SHP77 treated with DMSO at 0.1 percent for 48 hours (cell line): ENCODE data around the gene DOCK2.
"Not testable (repeated sequence)": the region's sequence is repeated elsewhere in the genome, so short reads cannot be mapped to it uniquely, and the experiment has no call there.

Experiments
- DNase-seq: peaks from one replicate; lab custom pipeline; 2025; lab: John Stamatoyannopoulos, UW

The DOCK2 gene

DNA sequence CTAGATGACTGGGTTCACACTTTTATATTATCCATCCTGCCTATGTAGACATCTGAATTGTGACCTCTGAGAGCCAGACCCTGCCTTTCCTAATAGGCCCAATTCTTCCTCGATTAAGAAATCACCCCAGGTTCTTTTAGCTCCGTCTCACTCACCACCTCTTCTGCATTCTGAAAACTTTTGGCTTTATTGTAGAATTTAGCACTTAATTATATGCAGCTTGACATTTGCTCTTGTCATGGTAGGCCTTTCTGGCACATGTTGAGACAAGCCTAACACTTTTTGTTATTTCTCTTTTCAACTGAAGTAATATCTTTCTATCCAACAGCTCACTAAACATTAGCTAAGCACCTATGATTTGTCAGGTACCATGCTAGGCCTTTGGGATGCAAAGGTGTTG lies 180.0 kb downstream of the DOCK2 start:
- no peak for DNase-seq

GRCh38 chr5:169826618-169827017 lies 189.5 kb downstream of the DOCK2 start:
- DNase-seq, result no peak

DNA sequence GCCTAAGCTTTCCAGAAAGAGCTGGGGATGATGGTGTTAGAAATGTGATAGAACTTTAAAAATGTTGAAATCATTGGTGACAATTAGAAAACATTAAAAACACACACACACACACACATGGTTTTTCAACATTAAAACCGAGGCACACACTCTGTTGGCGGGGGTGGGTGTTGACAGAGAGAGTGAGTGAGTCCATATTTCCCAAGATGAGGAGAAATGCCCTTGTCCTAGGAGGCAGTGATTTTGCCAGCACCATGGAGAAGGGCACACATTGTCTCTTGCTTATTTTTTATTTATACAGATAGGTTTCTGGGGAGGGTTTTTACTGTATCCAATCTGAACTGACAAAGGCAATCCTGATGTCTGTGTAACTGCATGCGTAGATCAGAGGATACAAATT lies 190.7 kb downstream of the DOCK2 start:
- no peak for DNase-seq

GRCh38 chr5:169828385-169828784 lies 191.3 kb downstream of the DOCK2 start:
- no peak for DNase-seq

DNA sequence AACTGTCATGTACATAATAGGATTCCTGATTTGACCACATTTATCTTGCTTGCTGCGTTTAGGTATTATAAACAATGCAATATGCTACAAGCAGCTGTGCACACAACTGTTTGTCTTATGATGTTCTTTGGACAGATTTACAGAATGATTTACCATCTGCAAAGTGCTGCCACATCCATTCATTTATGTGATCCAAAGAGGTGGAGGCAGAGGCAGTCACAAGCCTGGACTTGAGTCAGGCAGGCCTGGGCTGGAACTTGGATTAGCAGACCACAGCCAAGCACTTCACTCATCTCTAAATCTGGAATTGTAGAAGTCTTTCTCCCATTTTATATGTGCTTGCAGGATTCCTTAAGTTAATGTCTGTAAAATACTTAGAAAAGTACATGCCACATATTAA lies 194.3 kb downstream of the DOCK2 start:
- peak; percentile 42 for DNase-seq

GRCh38 chr5:169832304-169832703 lies 195.2 kb downstream of the DOCK2 start:
- DNase-seq, result no peak

DNA sequence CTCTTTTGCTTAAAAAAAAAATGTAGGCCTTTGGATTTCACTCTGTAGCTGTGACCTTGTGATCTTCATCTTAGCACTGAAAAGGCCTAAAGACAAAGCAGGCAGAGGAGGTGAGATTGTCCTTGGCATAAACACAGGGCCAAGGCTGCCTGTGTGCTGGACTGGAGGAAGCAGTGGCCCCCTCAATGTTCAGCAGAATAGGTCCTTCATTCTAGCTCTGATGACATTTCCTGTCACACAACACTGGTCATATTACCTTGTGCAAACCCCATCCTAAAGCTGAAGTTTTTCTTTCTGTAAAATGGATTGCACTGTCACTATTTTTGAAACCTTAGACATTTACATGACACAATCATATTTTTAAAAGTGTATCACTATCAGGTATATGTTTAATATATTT lies 195.8 kb downstream of the DOCK2 start:
- DNase-seq, result no peak

GRCh38 chr5:169833681-169834292 lies 196.7 kb downstream of the DOCK2 start:
- not testable (repeated sequence) for DNase-seq

- DNase-seq, result not testable (repeated sequence)
These were observed 197.5 kb downstream of the DOCK2 start for GRCh38 chr5:169834540-169834939.

DNA sequence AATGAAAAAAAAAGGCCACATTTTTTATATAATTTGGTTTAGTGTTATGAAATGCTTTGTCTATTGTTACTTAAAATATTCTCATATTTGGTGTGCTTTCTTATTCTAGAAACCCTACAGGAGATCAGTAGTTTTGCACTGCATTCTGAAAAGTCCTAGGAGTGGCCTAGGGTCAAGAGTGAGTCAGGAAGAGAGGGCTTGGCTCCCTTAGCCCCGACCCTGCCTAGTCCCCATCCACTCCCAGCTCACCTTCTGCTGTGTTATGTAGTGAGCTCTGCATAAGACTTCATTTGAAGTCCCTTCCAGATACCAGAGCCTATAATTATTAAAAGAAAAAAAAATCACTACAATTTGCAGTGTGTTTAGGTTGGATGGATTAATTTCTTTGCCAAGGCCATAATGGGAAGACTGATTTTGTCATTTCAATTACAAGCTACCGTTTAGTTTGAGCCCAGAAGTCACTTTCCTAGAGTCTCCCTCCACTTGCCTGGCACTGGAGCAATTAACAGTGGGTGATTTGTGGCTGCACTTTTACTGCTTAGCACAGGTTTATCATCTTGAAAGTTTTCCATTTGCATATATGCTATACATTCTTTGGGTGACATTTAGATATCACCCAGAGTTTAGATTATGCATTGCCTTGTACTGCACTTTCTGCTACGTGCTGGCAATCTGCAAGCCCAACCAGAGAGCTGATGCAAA lies 199.9 kb downstream of the DOCK2 start:
- no peak for DNase-seq

GRCh38 chr5:169837686-169838085 lies 200.6 kb downstream of the DOCK2 start:
- DNase-seq, result no peak

- DNase-seq, result no peak
These were observed 201.6 kb downstream of the DOCK2 start for GRCh38 chr5:169838688-169839087.

DNA sequence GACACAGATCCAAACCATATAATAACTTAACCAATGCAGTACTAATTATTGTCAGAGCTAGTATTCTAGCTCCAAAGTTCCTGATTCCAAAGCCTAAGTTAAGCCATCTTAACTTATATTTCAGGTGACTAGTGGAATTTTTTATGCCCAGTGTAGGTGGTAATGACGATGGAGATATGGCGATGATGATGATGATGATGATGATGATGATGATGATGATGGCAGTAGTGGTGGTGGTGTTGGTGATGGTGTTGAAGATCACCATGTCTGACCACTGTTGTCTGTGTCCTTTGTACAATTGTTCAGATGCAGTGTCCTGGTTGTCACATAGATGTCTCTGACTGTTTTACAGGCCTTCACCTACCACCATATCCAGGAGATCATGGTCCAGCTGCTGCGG lies 203.3 kb downstream of the DOCK2 start:
- no peak for DNase-seq

DNA sequence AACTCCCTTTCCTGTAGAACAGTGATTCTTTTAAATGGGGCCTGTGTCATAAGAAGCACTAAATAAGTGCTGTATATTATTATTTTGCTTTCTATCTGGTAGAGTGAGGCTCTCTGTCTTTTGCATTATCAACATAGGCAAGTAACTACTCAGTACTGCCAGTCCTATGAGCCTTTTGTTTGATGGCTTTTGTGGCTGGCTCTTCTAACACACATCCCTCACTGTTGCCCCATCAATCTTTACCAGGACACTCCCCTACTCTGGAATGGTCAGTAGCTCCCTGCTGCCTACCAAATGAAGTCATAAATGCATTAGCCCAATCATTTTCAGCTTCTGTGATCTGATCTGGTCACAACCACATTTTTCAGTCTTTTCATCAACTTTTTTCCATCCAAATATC lies 205.6 kb downstream of the DOCK2 start:
- no peak for DNase-seq

- no peak for DNase-seq
These were observed 210.4 kb downstream of the DOCK2 start for GRCh38 chr5:169847519-169847918.

- DNase-seq, result no peak
These were observed 211.2 kb downstream of the DOCK2 start for GRCh38 chr5:169848271-169848670.

- DNase-seq, result no peak
These were observed 211.7 kb downstream of the DOCK2 start for GRCh38 chr5:169848792-169849191.

GRCh38 chr5:169850409-169850808 lies 213.3 kb downstream of the DOCK2 start:
- DNase-seq, result no peak

DNA sequence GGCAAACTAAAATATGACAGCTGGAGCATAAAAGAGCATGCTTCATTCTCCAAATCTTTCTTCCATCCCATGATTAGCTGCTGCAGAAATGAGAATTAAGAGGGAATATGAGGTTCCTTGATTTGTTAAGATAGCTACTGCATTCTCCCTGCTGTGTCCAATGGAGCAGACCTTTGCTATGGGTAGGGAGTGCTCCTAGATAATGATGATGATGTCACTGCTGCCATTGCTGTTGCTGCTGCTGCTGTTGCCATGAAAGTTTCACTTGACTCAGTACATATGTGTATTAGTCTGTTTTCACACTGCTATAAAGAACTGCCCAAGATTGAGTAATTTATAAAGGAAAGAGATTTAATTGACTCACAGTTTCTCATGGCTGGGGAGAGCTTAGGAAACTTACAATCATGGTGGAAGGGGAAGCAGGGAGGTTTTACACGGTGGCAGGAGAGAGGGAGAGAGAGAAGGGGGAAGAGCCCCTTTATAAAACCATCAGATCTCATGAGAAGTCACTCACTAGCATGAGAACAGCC lies 214.3 kb downstream of the DOCK2 start:
- no peak for DNase-seq

DNA sequence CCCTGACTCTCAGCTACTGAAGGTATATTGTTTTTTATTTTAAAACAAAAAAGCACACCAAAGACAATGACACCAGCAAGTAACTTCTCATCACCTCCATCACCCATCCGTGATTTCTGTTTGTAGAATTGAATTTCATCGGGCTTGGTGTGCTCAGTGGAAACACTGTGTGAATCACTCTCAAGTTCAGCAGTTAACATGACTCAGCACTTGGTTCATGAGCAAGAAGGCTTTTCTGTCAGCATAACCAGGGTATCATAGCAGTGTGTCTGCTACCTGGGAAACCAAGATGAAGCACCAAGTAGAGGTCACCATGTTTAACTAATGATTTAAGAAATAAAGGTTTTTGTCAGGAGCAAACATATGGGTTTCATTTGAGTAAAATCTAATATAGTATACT lies 219.5 kb downstream of the DOCK2 start:
- no peak for DNase-seq

DNA sequence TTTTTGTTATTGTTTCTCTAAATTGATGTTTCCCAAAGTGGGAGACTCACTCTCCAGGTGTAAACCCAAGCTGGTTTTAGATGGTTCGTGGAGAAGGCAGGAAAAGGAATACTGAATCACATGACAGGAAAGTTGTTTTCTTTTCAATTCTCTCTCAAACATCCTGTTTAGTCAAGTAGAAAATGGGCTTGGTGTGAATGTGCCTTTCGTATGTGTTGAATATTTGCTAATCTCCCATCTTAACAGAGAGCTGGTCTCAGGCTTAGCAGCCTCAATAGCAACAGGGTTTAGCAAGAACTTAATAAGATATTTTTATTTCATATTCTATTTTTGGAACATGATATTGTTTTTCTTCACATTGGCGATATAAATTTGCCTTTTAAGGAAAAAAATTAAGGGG lies 223.5 kb downstream of the DOCK2 start:
- no peak for DNase-seq

DNA sequence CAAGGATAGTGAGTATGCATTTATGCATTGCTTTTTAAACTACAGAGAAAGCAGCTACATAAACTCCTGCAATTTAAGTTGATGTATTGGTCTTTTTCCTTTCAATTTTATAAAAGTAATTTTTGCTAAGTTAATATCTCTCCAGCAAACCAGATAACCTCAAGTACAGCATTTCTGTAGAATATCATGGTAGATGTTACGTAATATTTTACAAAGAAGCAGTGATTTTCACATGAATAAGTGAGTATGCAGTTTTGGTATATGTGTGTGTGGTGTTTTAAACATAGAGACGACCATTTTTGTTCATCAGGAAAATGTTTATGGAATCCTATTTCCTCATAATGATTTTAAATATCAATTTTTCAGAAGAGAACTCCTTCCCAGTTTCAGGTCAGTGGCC lies 224.4 kb downstream of the DOCK2 start:
- no peak for DNase-seq

DNA sequence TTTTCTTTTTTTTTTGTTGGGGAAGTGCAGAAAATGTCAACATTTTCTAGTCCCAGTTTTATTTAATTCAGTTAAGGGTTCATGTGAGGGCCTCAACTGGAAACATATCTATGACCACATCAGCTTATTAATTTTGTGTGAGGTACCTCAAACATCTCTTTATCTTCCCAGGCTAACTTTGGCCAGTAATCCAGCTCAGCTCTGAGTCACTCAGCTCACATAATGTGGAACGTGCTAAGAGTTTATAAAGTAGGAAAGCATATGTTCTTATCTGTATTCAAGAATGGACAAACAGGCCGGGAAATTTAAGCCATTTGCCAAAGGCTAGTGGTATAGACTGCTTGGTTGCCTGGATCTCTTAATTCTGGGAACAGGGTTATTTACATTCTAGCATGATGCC lies 224.9 kb downstream of the DOCK2 start:
- DNase-seq, result no peak

- no peak for DNase-seq
These were observed 225.3 kb downstream of the DOCK2 start for GRCh38 chr5:169862391-169862811.
